GM12878 (cell line): ENCODE results near the gene ELP4.

Source experiments
- ASH2L ChIP-seq: fragments of 300-600, 200-600 bp; sonication (generic); IDR thresholded peaks from 2 replicates; pipeline ENCODE4 v1.6.1; 2017; ENCODE audit warnings: low read depth, mild to moderate bottlenecking, borderline replicate concordance
- BCL11A ChIP-seq: IDR thresholded peaks from 2 replicates; pipeline ENCODE4 v1.6.1; 2011; ENCODE audit warnings: low read depth, low read length
- EP300 ChIP-seq, 2 experiments: fragments of 150-350 bp in 1 of 2; IDR thresholded peaks; 2 replicates each; pipeline ENCODE4 v1.6.1; 2011 to 2012; ENCODE audit warnings: low read depth in 2 of 2, low read length in 2 of 2, borderline replicate concordance in 1 of 2, improper control_type of control experiment in 1 of 2, inconsistent platforms in 1 of 2; ENCODE audit not compliant: control insufficient read depth in 1 of 2
- GABPA ChIP-seq: IDR thresholded peaks from 2 replicates; pipeline ENCODE4 v1.6.1; 2014; ENCODE audit warnings: antibody characterized with exemption, low read depth, mild to moderate bottlenecking, inconsistent platforms
- NBN ChIP-seq: fragments of 450-650 bp; IDR thresholded peaks from 2 replicates; pipeline ENCODE4 v1.6.1; 2016
- NFYB ChIP-seq: IDR thresholded peaks from 2 replicates; pipeline ENCODE4 v1.6.1; 2011; ENCODE audit warnings: low read depth, mild to moderate bottlenecking, low read length, improper control_type of control experiment, moderate library complexity; ENCODE audit not compliant: insufficient read depth
- POLR2AphosphoS5 ChIP-seq: IDR thresholded peaks from 2 replicates; pipeline ENCODE4 v1.6.1; 2011; ENCODE audit warnings: mild to moderate bottlenecking, low read length, inconsistent platforms
- RAD21 ChIP-seq: IDR thresholded peaks from 2 replicates; pipeline ENCODE4 v1.6.1; 2011; ENCODE audit warnings: mild to moderate bottlenecking, low read depth, low read length, moderate library complexity; ENCODE audit not compliant: insufficient read depth
- TAF1 ChIP-seq: IDR thresholded peaks from 2 replicates; pipeline ENCODE4 v1.6.1; 2011; ENCODE audit warnings: mild to moderate bottlenecking, low read depth, low read length, borderline replicate concordance
- TF ChIP-seq, protein P1 (sequence below): fragments of 450-650 bp; IDR thresholded peaks from 2 replicates; pipeline ENCODE4 v1.6.1; 2017; ENCODE audit warnings: mild to moderate bottlenecking, low read depth, inconsistent platforms; ENCODE audit not compliant: poor library complexity, severe bottlenecking
- TF ChIP-seq, protein P2 (sequence below): IDR thresholded peaks from 2 replicates; pipeline ENCODE4 v1.6.1; 2011; ENCODE audit warnings: borderline replicate concordance, low read depth, mild to moderate bottlenecking, moderate library complexity, mixed read lengths, low read length; ENCODE audit not compliant: insufficient read depth; ENCODE audit errors: extremely low read length
- TF ChIP-seq, protein P3 (sequence below): IDR thresholded peaks from 2 replicates; pipeline ENCODE4 v1.6.1; 2012; ENCODE audit warnings: low read depth, low read length, improper control_type of control experiment

DNA sequence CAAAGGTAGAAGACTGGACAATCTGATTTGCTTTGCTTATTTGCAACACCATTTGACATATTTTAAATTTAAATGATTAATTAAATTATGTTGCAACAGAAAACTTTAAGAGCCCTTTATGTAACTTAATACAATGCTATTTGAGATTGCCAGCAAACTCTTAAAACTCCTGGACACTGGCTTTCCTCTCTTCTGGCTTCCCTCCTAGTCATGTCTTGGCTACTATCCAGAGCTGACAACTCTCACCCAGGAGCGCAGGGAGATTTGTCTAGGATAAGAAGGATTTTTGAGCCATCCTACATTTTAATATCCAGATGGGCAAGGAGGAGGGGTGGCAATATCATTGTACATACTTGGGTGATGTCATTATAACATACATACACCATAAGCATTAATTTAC is 134.3 kb downstream of the ELP4 start:
- TF ChIP-seq NBN (no peak), ASH2L (no peak), TAF1 (no peak), NFYB (no peak), BCL11A (no peak), EP300 (IDR thresholded peaks at IDR 0.05; ENCODE audit: borderline replicate concordance in 1 of 2, control insufficient read depth in 1 of 2, low read depth in 2 of 2, low read length in 2 of 2) (no peak), POLR2AphosphoS5 (no peak), RAD21 (no peak), GABPA (no peak)
- TF ChIP-seq, protein P1, sequence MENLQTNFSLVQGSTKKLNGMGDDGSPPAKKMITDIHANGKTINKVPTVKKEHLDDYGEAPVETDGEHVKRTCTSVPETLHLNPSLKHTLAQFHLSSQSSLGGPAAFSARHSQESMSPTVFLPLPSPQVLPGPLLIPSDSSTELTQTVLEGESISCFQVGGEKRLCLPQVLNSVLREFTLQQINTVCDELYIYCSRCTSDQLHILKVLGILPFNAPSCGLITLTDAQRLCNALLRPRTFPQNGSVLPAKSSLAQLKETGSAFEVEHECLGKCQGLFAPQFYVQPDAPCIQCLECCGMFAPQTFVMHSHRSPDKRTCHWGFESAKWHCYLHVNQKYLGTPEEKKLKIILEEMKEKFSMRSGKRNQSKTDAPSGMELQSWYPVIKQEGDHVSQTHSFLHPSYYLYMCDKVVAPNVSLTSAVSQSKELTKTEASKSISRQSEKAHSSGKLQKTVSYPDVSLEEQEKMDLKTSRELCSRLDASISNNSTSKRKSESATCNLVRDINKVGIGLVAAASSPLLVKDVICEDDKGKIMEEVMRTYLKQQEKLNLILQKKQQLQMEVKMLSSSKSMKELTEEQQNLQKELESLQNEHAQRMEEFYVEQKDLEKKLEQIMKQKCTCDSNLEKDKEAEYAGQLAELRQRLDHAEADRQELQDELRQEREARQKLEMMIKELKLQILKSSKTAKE: no peak
- TF ChIP-seq, protein P2, sequence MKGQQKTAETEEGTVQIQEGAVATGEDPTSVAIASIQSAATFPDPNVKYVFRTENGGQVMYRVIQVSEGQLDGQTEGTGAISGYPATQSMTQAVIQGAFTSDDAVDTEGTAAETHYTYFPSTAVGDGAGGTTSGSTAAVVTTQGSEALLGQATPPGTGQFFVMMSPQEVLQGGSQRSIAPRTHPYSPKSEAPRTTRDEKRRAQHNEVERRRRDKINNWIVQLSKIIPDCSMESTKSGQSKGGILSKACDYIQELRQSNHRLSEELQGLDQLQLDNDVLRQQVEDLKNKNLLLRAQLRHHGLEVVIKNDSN: no peak
- TF ChIP-seq, protein P3, sequence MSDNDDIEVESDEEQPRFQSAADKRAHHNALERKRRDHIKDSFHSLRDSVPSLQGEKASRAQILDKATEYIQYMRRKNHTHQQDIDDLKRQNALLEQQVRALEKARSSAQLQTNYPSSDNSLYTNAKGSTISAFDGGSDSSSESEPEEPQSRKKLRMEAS: no peak
